Right ventricle myocardium inferior (tissue), 1 donor: Measurements from ENCODE around the gene PCDHGC5. TPM values are rescaled to one million over a fixed set of nuclear protein-coding genes. Genes with fewer than 3 reads are reported as not detected.

Experiments
- ATAC-seq: fragments of 200-7000 bp; cut with Tn5 transposase; one replicate; pipeline ENCODE4 v1.9.1; 2020; ENCODE audit warnings: mild to moderate bottlenecking, moderate library complexity
- DNase-seq: peaks from one replicate; pipeline ENCODE4 v3.0.0; 2021; ENCODE audit errors: missing footprints
- intact Hi-C: fragments of 100-400 bp; cut with DNase I; formaldehyde crosslinking; loops from one replicate; pipeline ENCODE4 v1.11.0; 2022
- total RNA-seq: library from RNA; stranded (reverse); fragmentation: NEBNext Ultra II Directional; extraction: Animal tissue kit (Norgen Biotek cat#: 25700); gene quantifications from one replicate; pipeline ENCODE4 v1.2.1, GENCODE V29; 2021
- donor health status: DM: no; HTN: yes; CAD: no; lungs with severe emphysema.

The PCDHGC5 gene
- total RNA-seq, 1 donor from 2014 or later, result 2.4 TPM

GRCh38 chr5:141523991-141524390, 35.1 kb downstream of the PCDHGC5 start:
- ATAC-seq (no peak), DNase-seq (no peak)
- intact Hi-C loops, result loop anchor here (2.0 kb wide), 4 partner anchors 33 to 107 kb away; partner anchors contain the start of genes PCDHGA12, PCDHGB7 and PCDHGC3

- DNase-seq (peak; percentile 92), ATAC-seq (peak; percentile 72)
- intact Hi-C loops, result loop anchor here (2.0 kb wide), 4 partner anchors 32 to 108 kb away; partner anchors contain the start of genes PCDHGA12, PCDHGB7 and PCDHGC3
Observed at GRCh38 chr5:141524604-141525597, 36.0 kb downstream of the PCDHGC5 start.

GRCh38 chr5:141525653-141526052, 36.8 kb downstream of the PCDHGC5 start:
- intact Hi-C loops, result loop anchor here (2.0 kb wide), 4 partner anchors 31 to 109 kb away; partner anchors contain the start of genes PCDHGA12, PCDHGB7 and PCDHGC3
- ATAC-seq (no peak), DNase-seq (no peak)

GRCh38 chr5:141527426-141527825, 38.5 kb downstream of the PCDHGC5 start:
- DNase-seq (no peak), ATAC-seq (no peak)
- intact Hi-C loops, result no loop called here

- DNase-seq, result no peak
- peak; percentile 68 for ATAC-seq
- intact Hi-C loops, result no loop called here
Observed at GRCh38 chr5:141528291-141528984, 39.6 kb downstream of the PCDHGC5 start.

- intact Hi-C loops, result no loop called here
- ATAC-seq, result peak; percentile 58
- DNase-seq, result no peak
Observed at GRCh38 chr5:141529002-141529401, 40.1 kb downstream of the PCDHGC5 start.

- DNase-seq (no peak), ATAC-seq (no peak)
- intact Hi-C loops, result no loop called here
Observed at GRCh38 chr5:141529873-141530272, 41.0 kb downstream of the PCDHGC5 start.

- ATAC-seq, result no peak
- DNase-seq, result no peak
- intact Hi-C loops, result no loop called here
Observed at GRCh38 chr5:141532726-141533125, 43.8 kb downstream of the PCDHGC5 start.

- intact Hi-C loops, result no loop called here
- ATAC-seq (no peak), DNase-seq (no peak)
Observed at GRCh38 chr5:141533897-141534296, 45.0 kb downstream of the PCDHGC5 start.

- ATAC-seq (no peak), DNase-seq (no peak)
- intact Hi-C loops, result no loop called here
Observed at GRCh38 chr5:141534492-141535213, 45.8 kb downstream of the PCDHGC5 start.

Other genes with a start within 250 kb of the PCDHGC5 start
- gene PCDHB15, start 243.7 kb upstream of the PCDHGC5 start, total RNA-seq, result 5.8 TPM
- not detected for gene SLC25A2, start 185.0 kb upstream of the PCDHGC5 start, total RNA-seq
- gene TAF7, start 168.3 kb upstream of the PCDHGC5 start, total RNA-seq, result 101 TPM
- 3.2 TPM for gene PCDHGA1, start 158.6 kb upstream of the PCDHGC5 start, total RNA-seq
- 6.2 TPM for gene PCDHGA2, start 150.3 kb upstream of the PCDHGC5 start, total RNA-seq
- gene PCDHGA3, start 145.3 kb upstream of the PCDHGC5 start, total RNA-seq, result 9.8 TPM
- gene PCDHGB1, start 139.0 kb upstream of the PCDHGC5 start, total RNA-seq, result 6.7 TPM
- 7.8 TPM for gene PCDHGA4, start 134.1 kb upstream of the PCDHGC5 start, total RNA-seq
- gene PCDHGB2, start 129.1 kb upstream of the PCDHGC5 start, total RNA-seq, result 8.3 TPM
- gene PCDHGA5, start 124.9 kb upstream of the PCDHGC5 start, total RNA-seq, result 5.7 TPM
- gene PCDHGB3, start 118.8 kb upstream of the PCDHGC5 start, total RNA-seq, result 7.3 TPM
- 6.0 TPM for gene PCDHGA6, start 115.2 kb upstream of the PCDHGC5 start, total RNA-seq
- 7.2 TPM for gene PCDHGA7, start 106.3 kb upstream of the PCDHGC5 start, total RNA-seq
- gene PCDHGB4, start 101.4 kb upstream of the PCDHGC5 start, total RNA-seq, result 4.6 TPM
- gene PCDHGA8, start 96.4 kb upstream of the PCDHGC5 start, total RNA-seq, result 9.7 TPM
- 6.1 TPM for gene PCDHGB5, start 91.1 kb upstream of the PCDHGC5 start, total RNA-seq
- gene PCDHGA9, start 86.3 kb upstream of the PCDHGC5 start, total RNA-seq, result 4.2 TPM
- 5.9 TPM for gene PCDHGB6, start 81.1 kb upstream of the PCDHGC5 start, total RNA-seq
- 4.1 TPM for gene PCDHGA10, start 76.1 kb upstream of the PCDHGC5 start, total RNA-seq
- gene PCDHGB7, start 71.4 kb upstream of the PCDHGC5 start, total RNA-seq, result 8.6 TPM
- gene PCDHGA11, start 68.0 kb upstream of the PCDHGC5 start, total RNA-seq, result 4.5 TPM
- gene PCDHGA12, start 58.6 kb upstream of the PCDHGC5 start, total RNA-seq, result 6.5 TPM
- 22.5 TPM for gene PCDHGC3, start 13.1 kb upstream of the PCDHGC5 start, total RNA-seq
- gene PCDHGC4, start 4.1 kb upstream of the PCDHGC5 start, total RNA-seq, result 2.4 TPM
- gene DIAPH1, start 129.9 kb downstream of the PCDHGC5 start, total RNA-seq, result 36.1 TPM
- 29.9 TPM for gene HDAC3, start 147.8 kb downstream of the PCDHGC5 start, total RNA-seq
- 0.78 TPM for gene RELL2, start 147.9 kb downstream of the PCDHGC5 start, total RNA-seq
- gene FCHSD1, start 162.3 kb downstream of the PCDHGC5 start, total RNA-seq, result 4.5 TPM
- 14.7 TPM for gene ARAP3, start 193.1 kb downstream of the PCDHGC5 start, total RNA-seq